HG03575 (cell line): Measurements from ENCODE around the gene CLEC18B.
"Not testable (repeated sequence)": the region's sequence is repeated elsewhere in the genome, so short reads cannot be mapped to it uniquely, and the experiment has no call there.

Experiments
- ATAC-seq: cut with Tn5 transposase; IDR thresholded peaks from one replicate; pipeline ENCODE4 v1.9.1; 2021; ENCODE audit not compliant: unreplicated experiment, insufficient number of reproducible peaks, low FRiP score; ENCODE audit errors: extremely low read depth

CLEC18B gene

DNA sequence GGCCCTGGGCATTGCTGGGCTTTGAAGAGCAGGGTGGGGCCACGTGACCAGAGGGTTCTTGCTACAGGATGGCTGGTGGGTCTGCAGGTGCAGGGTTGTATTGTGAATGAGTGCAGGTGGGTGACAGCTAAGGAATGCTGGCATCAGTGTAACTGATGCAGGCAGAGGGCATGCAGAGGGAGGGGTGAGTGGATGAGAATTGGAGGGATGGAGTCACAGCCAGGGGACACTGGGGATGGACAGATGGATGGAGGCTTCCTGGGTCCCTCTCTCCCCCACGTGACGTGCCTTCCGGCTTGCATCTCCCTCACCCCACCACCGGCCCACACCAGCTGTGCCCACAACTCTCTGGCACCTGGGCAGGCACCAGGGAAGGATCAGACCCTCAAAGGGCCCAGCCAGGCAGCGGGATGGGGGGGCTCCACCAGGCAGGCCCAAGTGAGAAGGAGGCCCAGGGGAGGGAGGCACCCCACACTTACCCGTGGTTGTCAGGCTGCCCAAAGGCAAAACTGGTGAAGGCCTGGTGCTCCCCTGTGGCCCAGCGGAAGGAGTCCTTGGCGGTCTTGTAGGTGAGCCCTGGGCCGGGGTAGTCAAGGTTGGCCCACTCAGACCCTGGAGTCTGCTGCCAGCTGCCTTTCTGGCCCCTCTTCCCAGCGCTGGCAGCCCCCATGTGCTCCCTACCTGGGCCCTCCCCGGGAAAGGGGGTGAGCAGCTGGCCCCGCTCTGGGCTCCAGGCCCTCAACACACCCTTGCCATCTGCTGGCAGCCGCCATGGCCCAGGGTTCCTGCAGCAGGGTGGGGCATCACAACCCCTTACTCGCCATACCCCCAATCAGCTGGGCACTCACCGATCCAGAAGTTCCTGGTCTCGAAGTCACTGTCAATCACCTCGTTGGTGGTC lies 11.0 kb downstream of the CLEC18B start:
- ATAC-seq, result not testable (repeated sequence)

GRCh38 chr16:74409185-74409981 lies 11.9 kb downstream of the CLEC18B start:
- ATAC-seq, result not testable (repeated sequence)

- ATAC-seq, result not testable (repeated sequence)
Observed at GRCh38 chr16:74407362-74407705, 13.9 kb downstream of the CLEC18B start.

- not testable (repeated sequence) for ATAC-seq
Observed at GRCh38 chr16:74406600-74407361, 14.5 kb downstream of the CLEC18B start.

GRCh38 chr16:74404148-74404933 lies 16.9 kb downstream of the CLEC18B start:
- not testable (repeated sequence) for ATAC-seq

DNA sequence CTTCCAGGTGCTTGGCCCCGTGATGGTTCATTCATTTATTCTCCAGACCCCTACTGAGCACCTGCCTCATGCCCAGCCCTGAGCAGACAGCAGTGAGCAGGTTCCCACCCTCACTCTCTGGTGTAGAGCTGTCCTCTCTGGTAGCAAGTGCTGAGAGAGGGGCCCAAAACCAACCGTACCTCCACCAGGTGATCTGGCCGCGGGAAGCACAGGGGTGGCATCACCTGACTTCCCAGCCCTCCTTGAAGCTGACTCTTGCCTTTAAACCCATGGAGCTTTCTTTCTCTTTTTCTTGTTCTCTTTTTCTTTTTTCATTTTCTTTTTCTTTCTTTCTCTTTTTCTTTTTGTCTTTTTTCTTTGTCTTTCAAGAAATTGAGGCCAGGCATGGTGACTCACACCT lies 21.0 kb downstream of the CLEC18B start:
- not testable (repeated sequence) for ATAC-seq

- not testable (repeated sequence) for ATAC-seq
Observed at GRCh38 chr16:74398212-74398895, 22.9 kb downstream of the CLEC18B start.

DNA sequence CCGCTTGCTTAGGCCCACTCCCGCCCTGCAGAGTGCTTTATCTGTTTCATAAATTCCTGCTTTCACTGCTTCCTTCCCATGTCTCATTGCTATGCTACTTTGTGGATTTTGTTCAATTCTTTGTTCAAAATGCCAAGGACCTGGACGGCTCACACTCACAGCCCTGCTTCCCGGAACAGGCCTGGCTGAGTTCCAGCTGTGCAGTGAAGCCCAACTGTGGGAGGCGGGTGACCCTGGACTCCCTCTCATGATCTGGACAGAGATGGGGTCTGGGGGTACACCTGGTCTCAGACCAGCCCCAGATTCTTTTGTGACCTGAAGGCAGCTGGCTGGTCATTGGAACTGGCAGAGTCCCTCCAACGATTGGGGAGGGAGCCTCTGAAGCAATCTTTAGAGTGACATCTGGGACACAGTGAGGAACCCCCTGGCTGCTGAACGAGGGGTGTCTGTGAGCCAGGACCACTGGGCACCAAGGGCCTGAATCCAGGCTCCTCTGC lies 24.7 kb downstream of the CLEC18B start:
- ATAC-seq, result not testable (repeated sequence)

GRCh38 chr16:74394604-74395003 lies 26.7 kb downstream of the CLEC18B start:
- ATAC-seq, result not testable (repeated sequence)

DNA sequence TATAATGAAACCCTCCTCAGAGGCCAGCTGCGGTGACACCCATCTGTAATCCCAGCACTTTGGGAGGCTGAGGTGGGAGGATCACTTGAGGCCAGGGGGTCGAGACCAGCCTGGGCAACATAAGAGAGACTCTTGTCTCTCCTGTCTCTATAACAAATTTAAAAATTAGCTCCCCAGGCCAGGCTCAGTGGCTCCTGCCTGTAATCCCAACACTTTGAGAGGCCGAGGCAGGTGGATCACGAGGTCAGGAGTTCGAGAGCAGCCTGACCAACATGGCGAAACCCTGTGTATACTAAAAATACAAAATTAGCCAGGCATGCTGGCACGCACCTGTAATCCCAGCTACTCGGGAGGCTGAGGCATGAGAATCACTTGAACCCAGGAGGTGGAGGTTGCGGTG lies 27.1 kb downstream of the CLEC18B start:
- not testable (repeated sequence) for ATAC-seq

GRCh38 chr16:74391454-74392050 lies 29.7 kb downstream of the CLEC18B start:
- ATAC-seq, result not testable (repeated sequence)

DNA sequence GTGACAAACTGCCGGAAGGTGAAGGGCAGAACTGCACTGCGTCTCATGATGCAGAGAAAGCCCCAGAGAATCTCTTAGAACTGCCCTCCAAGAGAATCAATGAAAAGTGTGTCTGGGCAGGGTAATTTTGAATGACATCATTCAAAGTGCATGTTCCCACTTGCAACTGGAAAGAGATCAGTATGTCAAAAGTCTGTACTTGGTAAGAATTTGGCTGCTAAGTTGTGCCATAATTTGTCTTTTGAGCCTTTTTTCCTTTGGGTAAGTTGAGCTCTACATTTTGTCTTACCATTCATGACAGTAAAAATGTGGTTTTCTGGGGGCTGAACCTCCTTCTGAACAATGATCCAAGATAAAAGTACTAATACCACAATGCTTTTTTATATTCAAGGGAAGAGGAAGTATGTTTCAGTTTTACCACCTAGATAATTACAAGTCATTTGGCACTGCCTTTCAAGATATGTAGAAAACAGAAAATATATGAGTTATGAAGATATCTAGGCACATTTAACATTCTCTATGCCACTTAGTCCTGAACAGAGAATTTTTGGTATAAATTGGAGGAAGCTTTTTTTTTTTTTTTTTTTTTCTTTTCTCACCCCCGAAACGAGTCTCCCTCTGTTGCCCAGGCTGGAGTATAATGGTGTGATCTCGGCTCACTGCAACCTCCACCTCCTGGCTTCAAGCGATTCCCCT lies 38.8 kb downstream of the CLEC18B start:
- not testable (repeated sequence) for ATAC-seq

- ATAC-seq, result not testable (repeated sequence)
Observed at GRCh38 chr16:74373847-74374184, 47.5 kb downstream of the CLEC18B start.

DNA sequence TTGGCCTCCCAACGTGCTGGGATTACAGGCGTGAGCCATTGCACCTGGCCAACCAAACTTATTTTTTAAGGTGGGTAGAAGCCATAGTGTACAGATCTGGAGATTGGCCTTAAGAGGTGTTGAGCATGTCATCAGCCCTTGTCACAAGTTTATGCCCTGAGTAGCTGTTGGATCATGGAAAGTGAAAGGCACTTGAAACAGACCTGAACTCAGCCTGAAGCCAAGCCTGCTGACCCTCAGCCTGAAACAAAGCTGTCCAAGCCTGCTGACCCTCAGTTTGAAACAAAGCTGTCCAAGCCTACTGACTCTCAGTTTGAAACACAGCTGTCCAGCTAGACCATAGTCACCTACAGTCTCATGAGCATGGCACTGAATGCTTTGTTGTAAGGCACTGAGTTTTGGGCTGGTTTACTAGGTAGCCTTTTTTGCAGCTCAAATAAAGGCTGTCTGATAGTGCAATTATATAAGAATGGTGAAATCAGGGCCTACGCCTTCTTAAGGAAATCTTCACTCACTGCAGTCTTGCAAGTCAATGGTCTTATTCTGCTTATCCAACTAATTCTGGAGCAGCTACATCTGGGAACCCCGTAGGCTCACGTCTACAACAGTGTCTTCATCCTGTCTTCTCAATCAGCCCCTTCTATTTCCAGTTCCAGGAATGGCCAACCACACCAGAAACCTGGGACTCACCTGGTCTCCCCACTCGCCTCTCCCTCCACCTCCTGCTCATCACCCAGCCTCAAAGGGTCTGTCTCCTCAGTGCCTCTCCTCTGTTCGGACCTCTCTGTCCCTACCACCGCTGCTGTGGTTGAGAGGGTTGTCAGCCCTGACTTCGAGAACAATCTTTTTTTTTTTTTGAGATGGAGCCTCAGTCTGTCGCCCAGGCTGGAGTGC lies 48.1 kb downstream of the CLEC18B start:
- no peak for ATAC-seq

DNA sequence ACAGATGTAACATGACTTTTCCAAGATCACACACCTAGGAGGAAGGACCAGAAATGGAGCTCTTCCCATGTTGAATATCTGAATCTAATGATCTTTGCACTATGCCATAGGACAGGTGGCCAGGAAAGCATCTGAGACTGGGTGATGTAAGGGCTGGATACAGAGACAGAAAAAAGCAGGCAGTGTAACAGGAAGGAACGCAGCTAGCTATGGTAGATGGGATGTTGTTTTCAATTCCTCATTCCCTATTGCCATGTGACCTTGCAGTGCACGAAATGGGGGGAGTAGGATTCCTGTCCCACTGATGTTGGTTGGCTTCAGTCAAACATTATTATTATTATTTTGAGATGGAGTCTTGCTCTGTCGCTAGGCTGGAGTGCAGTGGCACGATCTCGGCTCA lies 48.9 kb downstream of the CLEC18B start:
- no peak for ATAC-seq
